ENCODE measurements around the gene OR52J3. TPM values are rescaled to one million over a fixed set of nuclear protein-coding genes. Genes with fewer than 3 reads are reported as not detected.

The OR52J3 gene
- not detected for total RNA-seq

- no peak for DNase-seq
- no peak for TF ChIP-seq CTCF (IDR thresholded peaks at IDR 0.05)
- no peak for TF ChIP-seq POLR2A (IDR thresholded peaks at IDR 0.05)
- no peak within 1 kb of the TSS for H3K27ac ChIP-seq
- no peak within 1 kb of the TSS for H3K4me3 ChIP-seq
- H3K4me1 ChIP-seq, result no peaks in the 10 kb centered on the region
- no peaks in the 10 kb centered on the region for H3K9me3 ChIP-seq
- no peaks in the 10 kb centered on the region for H3K27me3 ChIP-seq
- no peaks in the 10 kb centered on the region for H3K36me3 ChIP-seq
Measured at GRCh38 chr11:5046226-5046625, at the start of gene OR52J3. Gene OR52J3 (plus strand): TSS chr11:5046526. CDS start chr11:5046526, 0 bp downstream.

GRCh38 chr11:5004424-5005274 is 41.7 kb upstream of the OR52J3 start:
- H3K4me3 ChIP-seq, result no peak overlapping the region
- DNase-seq, result peak in 1 of 3 donors; percentile 53
- H3K9me3 ChIP-seq, result no peaks in the 10 kb centered on the region
- no peaks in the 10 kb centered on the region for H3K27me3 ChIP-seq
- TF ChIP-seq POLR2A (IDR thresholded peaks at IDR 0.05), result no peak
- TF ChIP-seq CTCF (IDR thresholded peaks at IDR 0.05), result peak in 3 of 6 experiments; percentile 37 to 45 (median 41)
- H3K4me1 ChIP-seq, result no peaks in the 10 kb centered on the region
- no peaks in the 10 kb centered on the region for H3K36me3 ChIP-seq
- no peak overlapping the region for H3K27ac ChIP-seq

- H3K36me3 ChIP-seq, result no peaks in the 10 kb centered on the region
- no peak for DNase-seq
- H3K27me3 ChIP-seq, result no peaks in the 10 kb centered on the region
- no peak for TF ChIP-seq CTCF (IDR thresholded peaks at IDR 0.05)
- no peak for TF ChIP-seq POLR2A (IDR thresholded peaks at IDR 0.05)
- no peaks in the 10 kb centered on the region for H3K4me1 ChIP-seq
- no peaks in the 10 kb centered on the region for H3K9me3 ChIP-seq
- H3K27ac ChIP-seq, result no peak overlapping the region
- H3K4me3 ChIP-seq, result no peak overlapping the region
Measured at GRCh38 chr11:5007561-5007960, 38.8 kb upstream of the OR52J3 start.

GRCh38 chr11:5011254-5011653 is 35.1 kb upstream of the OR52J3 start:
- Histone ChIP-seq H3K9me3 (no peaks in the 10 kb centered on the region), H3K27ac (no peak overlapping the region), H3K36me3 (no peaks in the 10 kb centered on the region), H3K4me3 (no peak overlapping the region), H3K4me1 (no peaks in the 10 kb centered on the region), H3K27me3 (no peaks in the 10 kb centered on the region)
- no peak for DNase-seq
- TF ChIP-seq CTCF (IDR thresholded peaks at IDR 0.05) (no peak), POLR2A (IDR thresholded peaks at IDR 0.05) (no peak)

- Histone ChIP-seq H3K4me1 (no peaks in the 10 kb centered on the region), H3K36me3 (no peaks in the 10 kb centered on the region), H3K27me3 (no peaks in the 10 kb centered on the region), H3K4me3 (no peak overlapping the region), H3K9me3 (no peaks in the 10 kb centered on the region), H3K27ac (no peak overlapping the region)
- TF ChIP-seq CTCF (IDR thresholded peaks at IDR 0.05) (no peak), POLR2A (IDR thresholded peaks at IDR 0.05) (no peak)
- no peak for DNase-seq
Measured at GRCh38 chr11:5013012-5013411, 33.3 kb upstream of the OR52J3 start.
